Activated CD4-positive, alpha-beta T cell treated with anti-CD3 and anti-CD28 coated beads, Interleukin-2, amount 10 ng/mL, durations not matched to agents 24 days and 14 days (primary cell): ENCODE data around the gene SIRT3. TPM values are rescaled to one million over a fixed set of nuclear protein-coding genes. Genes with fewer than 3 reads are reported as not detected.

Experiments used
- DNase-seq: peaks from one replicate; pipeline ENCODE4 v3.0.0; 2022
- H3K27ac Mint-ChIP-seq: one replicate; pipeline ENCODE4 v1.8.0; 2022; ENCODE audit warnings: mild to moderate bottlenecking, mixed read lengths
- H3K27me3 Mint-ChIP-seq: one replicate; pipeline ENCODE4 v1.8.0; 2022; ENCODE audit warnings: mixed read lengths
- H3K36me3 Mint-ChIP-seq: one replicate; pipeline ENCODE4 v1.8.0; 2022; ENCODE audit warnings: low read depth, mild to moderate bottlenecking, mixed read lengths
- H3K4me1 Mint-ChIP-seq: one replicate; pipeline ENCODE4 v1.8.0; 2021; ENCODE audit warnings: mixed read lengths
- H3K4me3 Mint-ChIP-seq: one replicate; pipeline ENCODE4 v1.8.0; 2022; ENCODE audit warnings: mild to moderate bottlenecking, moderate library complexity, mixed read lengths
- H3K9me3 Mint-ChIP-seq: one replicate; pipeline ENCODE4 v1.8.0; 2021; ENCODE audit warnings: mixed read lengths
- intact Hi-C: fragments of 100-400 bp; cut with micrococcal nuclease; formaldehyde crosslinking; loops from one replicate; pipeline ENCODE4 v1.15.1; 2023
- total RNA-seq: library from RNA; stranded (reverse); gene quantifications from 2 replicates; pipeline ENCODE4 v1.2.3, GENCODE V29; 2022

The SIRT3 gene
- total RNA-seq, 1 donor from 2014 or later: 17.6 TPM

- Mint-ChIP-seq H3K27me3 (no peaks in the 10 kb centered on the region), H3K27ac (no peak overlapping the region), H3K9me3 (no peaks in the 10 kb centered on the region), H3K4me1 (peaks cover 2% of the 10 kb centered on the region), H3K4me3 (no peak overlapping the region), H3K36me3 (no peaks in the 10 kb centered on the region)
- DNase-seq: no peak
- intact Hi-C loops: no loop called here
Observed at GRCh38 chr11:261624-262023, 25.5 kb upstream of the SIRT3 start.

DNA sequence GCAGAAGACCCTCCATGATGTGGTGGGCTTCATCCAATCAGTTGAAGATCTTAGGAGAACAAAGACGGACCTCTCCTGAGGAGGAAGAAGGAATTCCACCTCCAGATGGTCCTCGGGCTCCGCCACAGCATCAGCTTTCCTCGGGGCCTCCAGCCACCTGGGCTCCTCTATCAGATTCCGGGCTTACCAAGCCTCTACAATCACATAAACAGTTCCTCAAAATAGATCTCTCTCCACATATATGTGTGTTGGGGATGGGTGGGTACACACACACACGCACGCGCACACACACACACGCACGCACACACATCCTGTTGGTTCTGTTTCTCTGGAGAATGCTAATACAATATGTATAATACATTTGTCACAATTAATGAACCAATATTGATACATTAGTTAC, 23.3 kb upstream of the SIRT3 start:
- no peak overlapping the region for H3K4me3 Mint-ChIP-seq
- H3K9me3 Mint-ChIP-seq: no peaks in the 10 kb centered on the region
- H3K27me3 Mint-ChIP-seq: no peaks in the 10 kb centered on the region
- H3K36me3 Mint-ChIP-seq: no peaks in the 10 kb centered on the region
- H3K4me1 Mint-ChIP-seq: no peaks in the 10 kb centered on the region
- no peak overlapping the region for H3K27ac Mint-ChIP-seq
- DNase-seq: no peak
- intact Hi-C loops: no loop called here

DNA sequence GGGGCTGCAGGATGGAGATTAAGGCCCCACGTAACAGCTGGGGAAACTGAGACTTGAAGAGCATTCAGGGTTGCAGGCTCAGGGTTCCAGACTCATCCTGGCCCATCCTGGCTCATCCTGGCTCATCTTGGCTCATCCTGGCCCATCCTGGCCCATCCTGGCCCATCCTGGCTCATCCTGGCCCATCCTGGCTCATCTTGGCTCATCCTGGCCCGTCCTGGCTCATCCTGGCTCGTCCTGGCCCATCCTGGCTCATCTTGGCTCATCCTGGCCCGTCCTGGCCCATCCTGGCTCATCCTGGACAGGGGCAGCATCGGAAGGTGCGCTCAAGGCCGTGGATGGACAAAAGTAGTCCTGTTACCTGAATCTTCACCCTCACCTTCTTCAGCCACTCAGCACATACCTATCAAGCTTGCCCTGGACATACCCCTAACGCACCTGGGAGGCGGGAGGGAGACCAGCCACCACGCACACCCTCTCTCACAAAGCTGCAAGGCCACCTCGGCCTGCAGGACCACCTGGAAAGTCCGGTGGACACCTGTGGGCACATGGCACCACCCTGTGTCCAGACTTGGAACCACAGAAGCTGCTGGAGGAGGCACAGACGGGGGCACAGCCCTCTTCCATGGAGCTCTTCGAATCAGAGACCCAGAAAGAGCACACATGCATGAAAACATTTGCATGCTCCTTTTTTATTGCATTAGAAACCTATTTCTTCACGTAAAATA, 21.8 kb upstream of the SIRT3 start:
- Mint-ChIP-seq H3K4me3 (no peak overlapping the region), H3K27ac (no peak overlapping the region), H3K9me3 (no peaks in the 10 kb centered on the region), H3K36me3 (peaks cover 10% of the 10 kb centered on the region), H3K27me3 (no peaks in the 10 kb centered on the region), H3K4me1 (no peaks in the 10 kb centered on the region)
- intact Hi-C loops: no loop called here
- DNase-seq: no peak

DNA sequence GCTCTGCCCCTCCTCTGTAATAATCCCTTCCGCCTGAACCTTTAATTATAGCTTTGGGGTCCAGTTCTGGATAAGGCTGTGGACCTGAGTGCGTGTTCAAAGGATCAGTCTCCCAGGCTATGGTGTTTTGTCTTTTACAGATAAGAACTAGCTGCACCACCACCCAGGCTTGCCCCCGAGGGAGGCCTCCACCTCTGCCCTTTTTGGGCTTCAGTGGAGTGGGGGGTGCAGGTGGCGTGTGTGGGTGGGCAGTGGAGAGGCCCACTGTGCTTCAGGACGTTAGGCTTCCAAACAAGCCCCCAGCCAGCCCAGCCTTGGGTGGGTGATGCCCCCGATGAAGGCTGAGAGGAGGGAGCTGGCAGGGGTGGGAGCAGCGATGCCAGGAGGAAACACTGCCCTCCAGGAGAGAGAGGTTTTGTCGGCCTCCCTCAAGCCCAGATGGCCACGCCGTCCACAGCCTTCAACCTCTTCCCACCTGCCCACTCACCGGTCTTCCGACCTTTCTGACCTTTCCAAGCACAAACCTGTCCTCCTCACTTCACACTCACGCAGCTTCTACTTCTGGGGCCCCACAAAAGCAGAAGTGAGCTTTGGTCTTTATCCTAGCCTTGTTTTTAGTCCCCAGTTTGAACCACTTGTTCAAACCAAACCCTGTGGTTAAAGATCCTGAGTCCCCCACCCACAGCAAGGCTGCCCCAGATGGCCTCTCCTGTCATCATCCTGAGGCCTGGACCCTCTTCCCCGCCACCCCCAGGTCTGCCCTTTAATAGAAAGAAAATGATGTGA, 21.0 kb upstream of the SIRT3 start:
- peaks cover under 1% of the 10 kb centered on the region for H3K4me1 Mint-ChIP-seq
- no peaks in the 10 kb centered on the region for H3K9me3 Mint-ChIP-seq
- H3K4me3 Mint-ChIP-seq: no peak overlapping the region
- H3K27me3 Mint-ChIP-seq: no peaks in the 10 kb centered on the region
- peaks cover 17% of the 10 kb centered on the region for H3K36me3 Mint-ChIP-seq
- H3K27ac Mint-ChIP-seq: no peak overlapping the region
- intact Hi-C loops: no loop called here
- no peak for DNase-seq

DNA sequence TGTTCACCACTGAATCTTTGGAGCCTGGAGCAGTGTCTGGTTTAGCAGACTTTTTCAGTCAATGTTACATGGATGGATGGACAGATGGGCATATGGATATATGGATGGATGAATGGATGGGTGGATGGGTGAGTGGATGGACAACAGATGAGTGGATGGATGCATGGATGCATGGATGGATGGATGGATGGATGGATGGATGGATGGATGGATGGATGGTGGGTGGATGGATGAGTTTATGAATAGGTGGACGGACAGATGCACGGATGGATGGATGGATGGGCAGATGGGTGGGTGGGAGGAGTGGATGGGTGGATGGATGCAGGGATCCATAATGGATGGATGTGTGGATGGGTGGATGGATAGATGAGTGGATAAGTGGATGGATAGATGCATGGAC, 19.7 kb upstream of the SIRT3 start:
- H3K27me3 Mint-ChIP-seq: no peaks in the 10 kb centered on the region
- peaks cover 27% of the 10 kb centered on the region for H3K36me3 Mint-ChIP-seq
- H3K27ac Mint-ChIP-seq: peak overlapping the region; percentile 1
- intact Hi-C loops: no loop called here
- DNase-seq: no peak
- H3K9me3 Mint-ChIP-seq: no peaks in the 10 kb centered on the region
- H3K4me1 Mint-ChIP-seq: peaks cover 5% of the 10 kb centered on the region
- H3K4me3 Mint-ChIP-seq: no peak overlapping the region

GRCh38 chr11:255176-255575, 19.0 kb upstream of the SIRT3 start:
- H3K9me3 Mint-ChIP-seq: no peaks in the 10 kb centered on the region
- intact Hi-C loops: no loop called here
- no peaks in the 10 kb centered on the region for H3K27me3 Mint-ChIP-seq
- no peak overlapping the region for H3K4me3 Mint-ChIP-seq
- peaks cover 10% of the 10 kb centered on the region for H3K4me1 Mint-ChIP-seq
- DNase-seq: no peak
- no peak overlapping the region for H3K27ac Mint-ChIP-seq
- H3K36me3 Mint-ChIP-seq: peaks cover 32% of the 10 kb centered on the region

DNA sequence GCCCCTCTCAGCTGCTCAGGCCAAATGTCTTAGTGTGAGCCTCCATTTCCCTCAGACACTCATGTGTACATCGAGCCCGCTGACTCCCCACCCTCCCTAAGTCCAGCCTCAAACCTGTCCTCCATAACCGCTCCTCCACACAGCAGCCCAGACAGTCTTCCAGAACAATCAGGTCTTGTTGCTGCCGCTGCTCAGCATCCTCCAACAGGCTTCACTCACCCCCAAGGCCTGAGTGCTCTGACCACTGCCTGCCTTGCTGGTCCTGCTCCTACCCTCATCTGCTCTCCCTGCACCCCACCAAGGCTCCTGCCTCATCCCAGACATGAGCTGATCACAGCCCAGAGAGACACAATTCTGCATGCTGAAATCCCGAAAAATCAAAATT, 17.7 kb upstream of the SIRT3 start:
- H3K9me3 Mint-ChIP-seq: no peaks in the 10 kb centered on the region
- no peak for DNase-seq

DNA sequence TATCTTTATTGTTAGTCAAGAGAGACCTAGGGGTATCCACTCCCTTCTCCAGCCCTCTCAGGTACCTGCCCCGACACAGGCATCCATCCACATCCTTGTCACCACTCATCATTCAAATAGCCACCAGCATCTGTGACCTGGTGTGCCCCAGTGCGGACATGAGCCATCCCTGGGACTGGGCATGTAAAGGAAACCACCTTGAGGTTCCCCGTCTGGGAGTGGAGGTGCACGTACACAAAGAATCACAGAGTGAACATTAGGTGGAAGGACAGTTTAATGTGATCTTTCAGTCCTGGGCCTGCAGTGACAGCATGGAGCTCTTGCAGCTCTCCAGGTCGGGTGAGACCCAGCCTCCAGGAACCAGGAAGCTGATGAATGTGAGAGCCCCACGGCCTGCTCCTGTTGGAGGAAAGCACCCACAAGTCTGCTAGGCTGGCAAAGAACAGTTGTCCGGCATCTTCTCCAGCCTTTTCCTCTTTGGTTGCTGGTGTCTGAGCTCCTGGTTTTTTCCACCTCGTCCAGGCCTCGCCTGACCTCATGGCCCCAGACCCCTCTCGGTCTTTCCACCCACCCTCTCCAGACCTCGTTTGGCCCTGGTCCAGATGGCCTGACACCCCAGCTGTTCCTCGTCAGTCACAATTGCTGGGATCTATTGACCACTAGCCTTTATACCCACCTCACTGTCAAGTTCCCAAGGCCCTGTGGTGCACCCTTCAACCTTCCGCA, 17.2 kb upstream of the SIRT3 start:
- no peak for DNase-seq
- no peaks in the 10 kb centered on the region for H3K27me3 Mint-ChIP-seq
- peaks cover 16% of the 10 kb centered on the region for H3K4me1 Mint-ChIP-seq
- peaks cover 42% of the 10 kb centered on the region for H3K36me3 Mint-ChIP-seq
- no peak overlapping the region for H3K4me3 Mint-ChIP-seq
- intact Hi-C loops: no loop called here
- no peaks in the 10 kb centered on the region for H3K9me3 Mint-ChIP-seq
- no peak overlapping the region for H3K27ac Mint-ChIP-seq

More for the DNA sequence above, 17.7 kb upstream of the SIRT3 start:
- intact Hi-C loops: no loop called here
- no peak overlapping the region for H3K4me3 Mint-ChIP-seq
- no peak overlapping the region for H3K27ac Mint-ChIP-seq
- H3K27me3 Mint-ChIP-seq: no peaks in the 10 kb centered on the region
- H3K36me3 Mint-ChIP-seq: peaks cover 37% of the 10 kb centered on the region
- peaks cover 14% of the 10 kb centered on the region for H3K4me1 Mint-ChIP-seq

- H3K4me1 Mint-ChIP-seq: peaks cover 17% of the 10 kb centered on the region
- H3K27me3 Mint-ChIP-seq: no peaks in the 10 kb centered on the region
- no peak overlapping the region for H3K4me3 Mint-ChIP-seq
- H3K36me3 Mint-ChIP-seq: peaks cover 48% of the 10 kb centered on the region
- DNase-seq: no peak
- no peaks in the 10 kb centered on the region for H3K9me3 Mint-ChIP-seq
- H3K27ac Mint-ChIP-seq: no peak overlapping the region
- intact Hi-C loops: no loop called here
Observed at GRCh38 chr11:252666-253065, 16.5 kb upstream of the SIRT3 start.

DNA sequence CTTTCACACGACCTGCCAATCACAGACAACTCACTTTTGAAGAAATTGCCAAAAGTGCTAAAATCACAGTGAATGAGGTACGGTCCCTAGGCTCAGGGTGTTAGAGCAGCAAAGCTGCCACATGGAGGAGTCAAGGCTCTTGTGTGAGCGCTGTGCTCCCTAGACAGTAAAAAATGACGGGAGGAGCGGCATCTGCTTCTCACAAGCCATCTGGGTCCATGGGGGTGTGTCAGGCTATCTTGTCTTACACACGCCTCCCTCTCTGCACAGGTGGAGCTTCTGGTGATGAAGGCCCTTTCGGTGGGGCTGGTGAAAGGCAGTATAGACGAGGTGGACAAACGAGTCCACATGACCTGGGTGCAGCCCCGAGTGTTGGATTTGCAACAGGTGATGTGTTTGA, 15.4 kb upstream of the SIRT3 start:
- no peak for DNase-seq
- Mint-ChIP-seq H3K4me1 (peaks cover 21% of the 10 kb centered on the region), H3K27ac (no peak overlapping the region), H3K4me3 (no peak overlapping the region), H3K27me3 (no peaks in the 10 kb centered on the region), H3K36me3 (peaks cover 58% of the 10 kb centered on the region), H3K9me3 (no peaks in the 10 kb centered on the region)
- intact Hi-C loops: loop anchor here (1.0 to 2.0 kb wide), 2 partner anchors 15 kb away; partner anchors contain the start of genes PSMD13 and SIRT3

DNA sequence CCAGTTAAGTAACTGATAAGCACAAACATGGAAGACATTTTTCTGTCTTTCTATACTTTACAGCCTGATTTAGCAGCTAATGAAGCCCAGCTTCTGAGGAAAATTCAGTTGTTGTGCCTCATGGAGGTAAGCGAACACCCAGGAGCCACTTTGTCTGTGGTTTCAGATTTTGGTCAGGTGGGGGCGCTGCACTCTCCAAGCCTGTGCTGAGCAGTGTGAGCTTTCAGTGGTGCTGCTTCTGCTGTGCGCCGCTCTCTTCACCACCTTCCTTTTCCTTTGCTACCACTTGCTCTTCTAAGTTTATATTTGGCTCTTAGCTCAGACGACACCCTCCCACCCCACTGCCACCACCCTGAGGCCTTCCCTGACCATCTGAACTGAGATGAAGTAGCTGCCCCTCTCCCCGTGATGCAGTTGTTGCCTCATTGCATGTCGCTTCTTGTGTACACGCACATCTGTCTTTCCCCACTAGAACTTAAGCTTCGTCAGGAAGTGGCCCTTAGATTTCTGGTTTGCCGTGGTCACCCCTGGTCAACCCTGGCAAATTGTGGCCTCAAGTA, 14.7 kb upstream of the SIRT3 start:
- Mint-ChIP-seq H3K36me3 (peaks cover 65% of the 10 kb centered on the region), H3K4me3 (no peak overlapping the region), H3K9me3 (no peaks in the 10 kb centered on the region), H3K4me1 (peaks cover 21% of the 10 kb centered on the region), H3K27ac (peak overlapping the region; percentile 42), H3K27me3 (no peaks in the 10 kb centered on the region)
- peak; percentile 94 for DNase-seq
- intact Hi-C loops: loop anchor here (1.0 to 2.0 kb wide), 3 partner anchors 14 to 111 kb away; partner anchors contain the start of genes PSMD13 and SIRT3

- Mint-ChIP-seq H3K27me3 (no peaks in the 10 kb centered on the region), H3K36me3 (peaks cover 71% of the 10 kb centered on the region), H3K9me3 (no peaks in the 10 kb centered on the region), H3K4me1 (peaks cover 23% of the 10 kb centered on the region), H3K4me3 (no peak overlapping the region), H3K27ac (peak overlapping the region; percentile 42)
- intact Hi-C loops: loop anchor here (1.0 to 2.0 kb wide), 2 partner anchors 13 to 112 kb away; partner anchors contain the start of genes PSMD13 and SIRT3
- no peak for DNase-seq
Observed at GRCh38 chr11:250274-250673, 14.1 kb upstream of the SIRT3 start.

DNA sequence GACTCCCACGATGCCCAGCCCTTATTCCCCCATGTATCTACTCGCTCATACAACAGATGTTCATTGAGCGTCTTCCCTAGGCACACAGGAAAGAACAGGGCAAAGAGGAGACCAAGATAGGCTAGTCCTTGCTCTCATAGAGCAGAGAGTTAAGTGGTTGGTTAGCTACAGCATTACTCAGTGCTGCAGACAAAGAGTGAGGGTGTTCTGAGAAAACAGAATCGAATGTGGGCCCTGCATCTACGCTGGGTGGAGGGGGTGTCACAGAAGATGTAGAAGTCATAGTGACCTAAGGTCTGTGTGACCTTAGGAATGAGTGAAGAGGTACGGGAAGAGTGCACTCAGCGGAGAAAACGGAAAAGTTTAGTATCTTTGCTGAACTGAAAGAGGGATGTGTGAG, 12.9 kb upstream of the SIRT3 start:
- Mint-ChIP-seq H3K27me3 (no peaks in the 10 kb centered on the region), H3K4me1 (peaks cover 28% of the 10 kb centered on the region), H3K36me3 (peaks cover 79% of the 10 kb centered on the region), H3K9me3 (no peaks in the 10 kb centered on the region), H3K27ac (peak overlapping the region; percentile 41), H3K4me3 (no peak overlapping the region)
- no peak for DNase-seq
- intact Hi-C loops: no loop called here
